Measurements from ENCODE around the gene OVOL1. TPM values are rescaled to one million over a fixed set of nuclear protein-coding genes. Genes with fewer than 3 reads are reported as not detected.

Gene OVOL1
- total and polyA plus RNA-seq, 2 experiments from 2014 or later, result 1.5 to 3.3 TPM

- Mint-ChIP-seq H3K36me3 (ENCODE audit: low read depth) (no peaks in the 10 kb centered on the region), H3K27ac (no peak overlapping the region), H3K4me3 (no peak overlapping the region), H3K27me3 (ENCODE audit: insufficient read depth, low read depth, poor library complexity) (no peaks in the 10 kb centered on the region), H3K9me3 (peaks cover 18% of the 10 kb centered on the region), H3K4me1 (no peaks in the 10 kb centered on the region)
- no peaks in the 10 kb centered on the region for H3K36me3 ChIP-seq (ENCODE audit: insufficient read depth)
- no peaks in the 10 kb centered on the region for H3K27me3 ChIP-seq (ENCODE audit: insufficient read depth)
- H3K4me1 ChIP-seq (ENCODE audit: insufficient read depth), result no peaks in the 10 kb centered on the region
- no peaks in the 10 kb centered on the region for H3K9me2 ChIP-seq (ENCODE audit: insufficient read depth)
- DNase-seq (ENCODE audit: low spot score) (no peak), ATAC-seq (no peak)
- TF ChIP-seq EZH2phosphoT487 (IDR thresholded peaks at IDR 0.05; ENCODE audit: unreplicated experiment) (no peak), ETS1 (IDR thresholded peaks at IDR 0.05) (no peak), EZH2 (IDR thresholded peaks at IDR 0.05; ENCODE audit: low read depth, unreplicated experiment) (no peak), NANOG (IDR thresholded peaks at IDR 0.05; ENCODE audit: borderline replicate concordance) (no peak), POLR2AphosphoS5 (IDR thresholded peaks at IDR 0.05; ENCODE audit: low read depth) (no peak), ZNF114 (CRISPR knock-in tag; IDR thresholded peaks at IDR 0.05) (no peak), STAT1 (IDR thresholded peaks at IDR 0.05; ENCODE audit: unreplicated experiment) (no peak), REST (IDR thresholded peaks at IDR 0.05; ENCODE audit: unreplicated experiment) (no peak), CTCF (conservative IDR thresholded peaks at IDR 0.05; ENCODE audit: low read depth in 2 of 2) (no peak), CREB1 (CRISPR knock-in tag; IDR thresholded peaks at IDR 0.05; ENCODE audit: low read depth) (no peak), ZNF331 (CRISPR knock-in tag; IDR thresholded peaks at IDR 0.05; ENCODE audit: low read depth) (no peak), JUNB (IDR thresholded peaks at IDR 0.05; ENCODE audit: unreplicated experiment) (no peak), ZNF462 (CRISPR knock-in tag; IDR thresholded peaks at IDR 0.05) (no peak)
- no peak overlapping the region for H3K4me2 ChIP-seq
- no peaks in the 10 kb centered on the region for H3K79me2 ChIP-seq (replicated peaks; ENCODE audit: insufficient read depth)
- H3K4me3 ChIP-seq, result no peak overlapping the region
- H2AFZ ChIP-seq, result no peak overlapping the region
- H3K27ac ChIP-seq (ENCODE audit: low read depth), result no peak overlapping the region
- no peaks in the 10 kb centered on the region for H3F3A ChIP-seq (replicated peaks; ENCODE audit: low read depth)
- H4K20me1 ChIP-seq (replicated peaks; ENCODE audit: insufficient read depth), result no peaks in the 10 kb centered on the region
Observed at GRCh38 chr11:65767406-65767805, 19.5 kb upstream of the OVOL1 start.

Measured in GM23338 (cell line).